ENCODE results near the gene F2. TPM values are rescaled to one million over a fixed set of nuclear protein-coding genes. Genes with fewer than 3 reads are reported as not detected.

F2 gene
- total RNA-seq, 1 donor from 2014 or later: not detected

DNA sequence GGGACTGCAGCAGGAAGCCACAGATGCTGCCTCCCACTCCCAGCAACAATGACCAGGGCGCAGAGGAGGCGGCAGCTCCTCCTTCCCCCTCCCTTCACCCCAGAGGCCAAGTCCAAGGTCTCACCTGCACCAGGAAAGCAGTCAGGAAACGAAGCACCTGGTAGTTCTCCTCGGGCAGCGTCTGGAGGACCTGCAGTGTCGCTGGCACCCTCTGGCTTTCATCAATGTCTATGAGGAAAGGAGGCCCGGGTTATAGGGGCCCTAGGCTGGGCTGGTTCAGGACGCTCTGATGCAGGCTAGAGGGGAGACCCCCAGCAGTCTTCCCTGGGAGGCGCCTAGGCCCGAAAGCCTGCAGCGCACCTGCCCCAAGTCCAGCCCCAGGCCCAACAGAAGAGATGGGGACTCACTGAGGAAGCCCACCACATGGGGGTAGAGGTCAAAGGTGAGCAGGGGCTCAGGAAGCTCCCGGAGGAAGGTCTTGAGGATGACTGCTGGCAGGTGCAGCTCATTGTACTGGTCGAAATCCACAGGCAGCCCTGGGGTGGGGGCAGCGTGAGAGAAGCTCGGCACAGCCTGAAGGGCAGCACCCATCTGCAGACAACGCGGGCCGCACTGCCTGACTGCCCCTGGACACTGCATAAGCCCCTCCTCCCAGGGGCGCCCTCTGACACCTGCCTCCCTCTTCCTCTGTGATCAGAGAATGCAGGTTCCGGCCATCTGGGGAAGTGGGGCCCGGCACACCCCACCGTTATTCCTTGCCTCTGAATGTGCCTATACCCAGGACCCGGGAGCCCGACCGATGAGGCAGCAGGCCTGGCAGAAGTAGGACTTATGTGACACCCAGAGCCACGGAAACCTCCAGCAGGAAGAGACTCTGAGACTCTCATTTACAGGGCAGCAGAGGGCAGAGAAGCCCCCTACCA lies 39.5 kb upstream of the F2 start:
- no peaks in the 10 kb centered on the region for H3K9me3 Mint-ChIP-seq
- ChIA-PET CTCF (no interaction called here), POLR2A (interaction anchor here (0.5 kb wide), 1 partner anchor 778 kb away, joined by 5 read pairs; no protein-coding TSS in a partner anchor)
- no peak overlapping the region for H3K27ac Mint-ChIP-seq
- peaks cover 68% of the 10 kb centered on the region for H3K36me3 Mint-ChIP-seq (ENCODE audit: low read depth)
- DNase-seq: no peak
- peaks cover 28% of the 10 kb centered on the region for H3K4me1 Mint-ChIP-seq
- no peak for ATAC-seq (ENCODE audit: low read depth)
- no peaks in the 10 kb centered on the region for H3K27me3 Mint-ChIP-seq
- intact Hi-C loops (cut with micrococcal nuclease): no loop called here
- TF ChIP-seq, protein P1, sequence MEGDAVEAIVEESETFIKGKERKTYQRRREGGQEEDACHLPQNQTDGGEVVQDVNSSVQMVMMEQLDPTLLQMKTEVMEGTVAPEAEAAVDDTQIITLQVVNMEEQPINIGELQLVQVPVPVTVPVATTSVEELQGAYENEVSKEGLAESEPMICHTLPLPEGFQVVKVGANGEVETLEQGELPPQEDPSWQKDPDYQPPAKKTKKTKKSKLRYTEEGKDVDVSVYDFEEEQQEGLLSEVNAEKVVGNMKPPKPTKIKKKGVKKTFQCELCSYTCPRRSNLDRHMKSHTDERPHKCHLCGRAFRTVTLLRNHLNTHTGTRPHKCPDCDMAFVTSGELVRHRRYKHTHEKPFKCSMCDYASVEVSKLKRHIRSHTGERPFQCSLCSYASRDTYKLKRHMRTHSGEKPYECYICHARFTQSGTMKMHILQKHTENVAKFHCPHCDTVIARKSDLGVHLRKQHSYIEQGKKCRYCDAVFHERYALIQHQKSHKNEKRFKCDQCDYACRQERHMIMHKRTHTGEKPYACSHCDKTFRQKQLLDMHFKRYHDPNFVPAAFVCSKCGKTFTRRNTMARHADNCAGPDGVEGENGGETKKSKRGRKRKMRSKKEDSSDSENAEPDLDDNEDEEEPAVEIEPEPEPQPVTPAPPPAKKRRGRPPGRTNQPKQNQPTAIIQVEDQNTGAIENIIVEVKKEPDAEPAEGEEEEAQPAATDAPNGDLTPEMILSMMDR (IDR thresholded peaks at IDR 0.05): no peak
- H3K4me3 Mint-ChIP-seq: no peak overlapping the region

DNA sequence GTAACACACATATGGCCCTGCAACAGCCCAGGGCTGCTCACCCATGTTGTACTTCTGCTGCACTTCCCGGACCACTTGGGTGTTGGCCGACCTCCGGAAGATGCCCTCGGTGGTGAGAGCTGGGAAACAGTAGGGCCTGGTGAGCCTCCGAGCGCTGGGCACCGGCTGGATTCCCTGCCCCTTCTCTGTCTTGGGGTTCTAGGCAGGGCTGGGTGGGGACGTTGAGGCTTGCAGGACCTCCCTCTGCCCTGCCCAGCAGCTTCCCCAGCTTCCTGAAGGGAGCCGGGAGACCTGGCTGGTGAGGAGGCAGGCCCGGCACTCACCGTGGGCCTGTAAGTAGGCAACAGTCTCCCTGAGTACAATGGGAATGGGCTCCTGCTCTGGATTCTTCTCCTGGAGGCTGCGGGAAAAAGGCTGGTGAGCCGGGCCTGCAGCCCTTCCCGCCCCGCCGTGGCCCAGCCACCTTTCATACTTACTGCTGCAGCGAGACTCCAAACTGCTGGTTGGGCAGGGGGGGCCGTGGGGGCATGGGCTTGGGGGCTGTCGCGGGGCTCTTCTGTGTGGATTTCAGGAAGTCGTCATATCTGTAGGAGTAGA lies 38.8 kb upstream of the F2 start:
- CTCF ChIA-PET: no interaction called here
- DNase-seq (no peak), ATAC-seq (ENCODE audit: low read depth) (no peak)
- H3K4me3 Mint-ChIP-seq: no peak overlapping the region
- H3K9me3 Mint-ChIP-seq: no peaks in the 10 kb centered on the region
- H3K36me3 Mint-ChIP-seq (ENCODE audit: low read depth): peaks cover 72% of the 10 kb centered on the region
- H3K4me1 Mint-ChIP-seq: peaks cover 20% of the 10 kb centered on the region
- POLR2A ChIA-PET: interaction anchor here (0.5 kb wide), 1 partner anchor 777 kb away, joined by 5 read pairs; no protein-coding TSS in a partner anchor
- TF ChIP-seq, protein P1 (IDR thresholded peaks at IDR 0.05): no peak
- no peaks in the 10 kb centered on the region for H3K27me3 Mint-ChIP-seq
- H3K27ac Mint-ChIP-seq: no peak overlapping the region
- intact Hi-C loops (cut with micrococcal nuclease): no loop called here

- Mint-ChIP-seq H3K4me1 (peaks cover 15% of the 10 kb centered on the region), H3K27me3 (no peaks in the 10 kb centered on the region), H3K36me3 (ENCODE audit: low read depth) (peaks cover 76% of the 10 kb centered on the region), H3K9me3 (no peaks in the 10 kb centered on the region), H3K4me3 (no peak overlapping the region), H3K27ac (no peak overlapping the region)
- intact Hi-C loops (cut with micrococcal nuclease): no loop called here
- ATAC-seq (ENCODE audit: low read depth) (no peak), DNase-seq (no peak)
- TF ChIP-seq, protein P1 (IDR thresholded peaks at IDR 0.05): no peak
- POLR2A ChIA-PET: no interaction called here
- CTCF ChIA-PET: no interaction called here
These were observed 38.2 kb upstream of the F2 start for GRCh38 chr11:46680815-46681214.

DNA sequence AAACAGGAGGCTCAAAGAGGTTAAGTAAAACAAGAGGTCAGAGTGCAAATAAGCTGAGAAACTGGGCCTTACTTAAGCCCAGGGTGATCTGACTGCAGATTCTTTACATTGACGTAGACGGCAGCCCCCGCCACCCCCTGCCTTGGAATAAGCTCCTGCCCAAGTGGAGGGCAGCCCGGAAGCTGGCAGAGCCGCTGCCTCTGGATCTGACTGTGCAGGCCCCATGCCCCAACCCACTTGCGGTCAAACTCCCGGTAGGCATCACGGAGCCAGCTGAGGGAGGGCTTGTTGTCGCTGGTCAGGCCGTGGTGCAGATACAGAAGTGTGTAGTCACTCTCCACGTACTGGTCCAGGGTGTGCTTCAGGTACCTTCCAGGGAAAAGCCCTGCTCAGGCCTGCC lies 37.2 kb upstream of the F2 start:
- Mint-ChIP-seq H3K4me1 (peaks cover 7% of the 10 kb centered on the region), H3K27ac (no peak overlapping the region), H3K9me3 (no peaks in the 10 kb centered on the region), H3K36me3 (ENCODE audit: low read depth) (peaks cover 80% of the 10 kb centered on the region), H3K27me3 (no peaks in the 10 kb centered on the region), H3K4me3 (no peak overlapping the region)
- ATAC-seq (ENCODE audit: low read depth) (no peak), DNase-seq (no peak)
- ChIA-PET CTCF (no interaction called here), POLR2A (no interaction called here)
- TF ChIP-seq, protein P1 (IDR thresholded peaks at IDR 0.05): no peak
- intact Hi-C loops (cut with micrococcal nuclease): no loop called here
